Osteocyte (in vitro differentiated cells): ENCODE measurements around the gene PRTFDC1. TPM values are rescaled to one million over a fixed set of nuclear protein-coding genes. Genes with fewer than 3 reads are reported as not detected.
"Not testable (repeated sequence)": the region's sequence is repeated elsewhere in the genome, so short reads cannot be mapped to it uniquely, and the experiment has no call there.

Experiments used
- DNase-seq: peaks from one replicate; pipeline ENCODE4 v3.0.0; 2021; ENCODE audit warnings: mixed read lengths; ENCODE audit not compliant: unreplicated experiment; ENCODE audit errors: extremely low spot score
- H3K27ac Mint-ChIP-seq: one replicate; pipeline ENCODE4 v1.8.0; 2021; ENCODE audit warnings: mild to moderate bottlenecking, mixed read lengths; ENCODE audit not compliant: unreplicated experiment
- H3K27me3 Mint-ChIP-seq: one replicate; pipeline ENCODE4 v1.8.0; 2021; ENCODE audit warnings: mixed read lengths; ENCODE audit not compliant: unreplicated experiment
- H3K36me3 Mint-ChIP-seq: one replicate; pipeline ENCODE4 v1.8.0; 2021; ENCODE audit warnings: mixed read lengths; ENCODE audit not compliant: unreplicated experiment
- H3K4me1 Mint-ChIP-seq: one replicate; pipeline ENCODE4 v1.8.0; 2021; ENCODE audit warnings: mixed read lengths; ENCODE audit not compliant: unreplicated experiment
- H3K4me3 Mint-ChIP-seq: one replicate; pipeline ENCODE4 v1.8.0; 2021; ENCODE audit warnings: mild to moderate bottlenecking, moderate library complexity, mixed read lengths; ENCODE audit not compliant: unreplicated experiment
- H3K9me3 Mint-ChIP-seq: one replicate; pipeline ENCODE4 v1.8.0; 2021; ENCODE audit warnings: mixed read lengths; ENCODE audit not compliant: unreplicated experiment
- CTCF ChIP-seq: fragments of 200-600 bp; sonication (generic); IDR thresholded peaks from 2 replicates; pipeline ENCODE4 v1.5.0; 2021; ENCODE audit warnings: antibody characterized with exemption, mild to moderate bottlenecking, moderate library complexity
- total RNA-seq: library from RNA; stranded (reverse); gene quantifications from 2 replicates; pipeline ENCODE4 v1.2.1, GENCODE V29; 2021

The PRTFDC1 gene
- total RNA-seq, 1 donor from 2014 or later, result 4.4 TPM

DNA sequence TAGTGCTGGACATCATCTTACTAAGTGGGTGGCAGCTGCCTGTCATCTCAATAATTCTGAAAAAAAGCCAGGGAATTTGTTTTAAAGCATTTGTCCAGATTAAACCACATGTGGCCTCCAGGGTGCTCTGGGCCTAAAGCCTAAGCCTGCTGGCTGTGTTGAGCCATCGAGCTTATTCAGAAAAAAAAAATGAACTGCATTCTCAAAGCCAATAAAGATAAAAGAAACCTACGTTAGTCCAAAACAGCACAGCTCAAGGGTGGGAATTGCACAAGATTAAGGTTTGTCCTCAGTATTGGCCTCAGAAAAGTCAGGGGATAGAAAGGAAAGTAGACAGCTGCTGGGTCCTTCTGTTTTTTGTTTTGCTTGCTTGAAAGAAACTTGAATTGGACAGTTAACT lies 22.6 kb upstream of the PRTFDC1 start:
- TF ChIP-seq CTCF, result no peak
- Mint-ChIP-seq H3K36me3 (no peaks in the 10 kb centered on the region), H3K9me3 (no peaks in the 10 kb centered on the region), H3K4me3 (no peak overlapping the region), H3K27ac (no peak overlapping the region), H3K4me1 (peaks cover 17% of the 10 kb centered on the region), H3K27me3 (peaks cover 12% of the 10 kb centered on the region)
- DNase-seq, result no peak

DNA sequence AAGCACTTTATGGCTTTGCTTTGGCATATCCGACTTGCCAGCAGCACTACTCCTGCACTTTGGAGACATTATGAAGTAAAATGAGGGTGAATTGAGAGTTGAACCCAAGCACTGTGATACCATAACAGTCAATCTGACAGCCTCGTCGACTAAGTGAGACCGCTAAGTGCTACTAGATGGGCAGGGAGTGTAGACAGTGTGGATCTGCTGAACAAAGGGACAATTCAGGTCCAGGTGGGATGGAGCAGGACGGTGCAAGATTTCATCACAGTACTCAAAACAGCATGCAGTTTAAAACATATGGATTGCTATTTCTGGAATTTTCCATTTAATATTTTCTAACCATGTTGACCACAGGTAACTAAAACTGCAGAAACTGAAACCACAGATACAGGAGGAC lies 20.8 kb upstream of the PRTFDC1 start:
- peaks cover 26% of the 10 kb centered on the region for H3K4me1 Mint-ChIP-seq

GRCh38 chr10:24971374-24971773 lies 19.0 kb upstream of the PRTFDC1 start:
- no peaks in the 10 kb centered on the region for H3K27me3 Mint-ChIP-seq
- TF ChIP-seq CTCF, result no peak
- peaks cover 26% of the 10 kb centered on the region for H3K4me1 Mint-ChIP-seq
- no peak for DNase-seq
- H3K9me3 Mint-ChIP-seq, result no peaks in the 10 kb centered on the region
- H3K36me3 Mint-ChIP-seq, result no peaks in the 10 kb centered on the region
- no peak overlapping the region for H3K4me3 Mint-ChIP-seq
- no peak overlapping the region for H3K27ac Mint-ChIP-seq

More for the DNA sequence above, 20.8 kb upstream of the PRTFDC1 start:
- no peak for TF ChIP-seq CTCF
- Mint-ChIP-seq H3K9me3 (no peaks in the 10 kb centered on the region), H3K4me3 (no peak overlapping the region), H3K27ac (no peak overlapping the region), H3K36me3 (no peaks in the 10 kb centered on the region), H3K27me3 (peaks cover 2% of the 10 kb centered on the region)
- DNase-seq, result no peak

DNA sequence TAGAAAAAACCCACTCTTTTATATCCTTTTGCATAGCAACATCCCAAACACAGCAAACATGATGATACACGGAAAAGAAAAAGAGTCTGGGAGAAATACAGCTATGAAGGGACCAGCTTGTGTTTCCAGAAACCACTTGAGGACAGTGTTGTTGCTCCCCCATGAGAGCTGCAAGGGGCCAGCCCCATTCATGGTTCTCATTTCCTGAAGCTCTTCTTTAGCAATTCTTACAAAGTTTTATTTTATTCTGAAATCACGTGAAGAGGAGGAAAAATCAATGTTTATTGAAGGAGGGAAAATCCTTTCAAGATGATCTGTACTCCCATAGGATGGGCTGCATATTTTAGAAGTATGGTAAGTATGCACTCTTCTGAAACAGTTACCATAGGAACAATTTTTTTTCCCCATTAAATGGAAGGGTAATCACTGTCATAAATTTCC lies 17.5 kb upstream of the PRTFDC1 start:
- H3K27ac Mint-ChIP-seq, result peak overlapping the region; percentile 70
- peaks cover 19% of the 10 kb centered on the region for H3K4me1 Mint-ChIP-seq
- no peak for DNase-seq
- H3K9me3 Mint-ChIP-seq, result no peaks in the 10 kb centered on the region
- H3K27me3 Mint-ChIP-seq, result no peaks in the 10 kb centered on the region
- H3K36me3 Mint-ChIP-seq, result no peaks in the 10 kb centered on the region
- peak; percentile 25 for TF ChIP-seq CTCF
- no peak overlapping the region for H3K4me3 Mint-ChIP-seq

GRCh38 chr10:24968951-24969350 lies 16.5 kb upstream of the PRTFDC1 start:
- H3K4me3 Mint-ChIP-seq, H3K27me3 Mint-ChIP-seq: not testable (repeated sequence)
- H3K27ac Mint-ChIP-seq, result peak overlapping the region; percentile 70

GRCh38 chr10:24968349-24968748 lies 15.9 kb upstream of the PRTFDC1 start:
- Mint-ChIP-seq H3K9me3 (no peaks in the 10 kb centered on the region), H3K4me3 (no peak overlapping the region), H3K36me3 (no peaks in the 10 kb centered on the region), H3K4me1 (peaks cover 17% of the 10 kb centered on the region), H3K27me3 (no peaks in the 10 kb centered on the region), H3K27ac (no peak overlapping the region)
- TF ChIP-seq CTCF, result no peak
- DNase-seq, result no peak

More at GRCh38 chr10:24968951-24969350, 16.5 kb upstream of the PRTFDC1 start:
- not testable (repeated sequence) for H3K9me3 Mint-ChIP-seq, DNase-seq, H3K36me3 Mint-ChIP-seq
- peaks cover 17% of the 10 kb centered on the region for H3K4me1 Mint-ChIP-seq
